Stimulated activated CD4-positive, alpha-beta T cell treated with anti-CD3 and anti-CD28 coated beads, TNF-alpha, amount 100 ng/mL, for 48 hours (primary cell): ENCODE data around the gene CPA1.

ENCODE experiments used
- DNase-seq, 3 donors: peaks; one replicate each; pipeline ENCODE4 v3.0.0-alpha.2; 2020; ENCODE audit warnings: low read depth in 3 of 3

CPA1 gene

DNA sequence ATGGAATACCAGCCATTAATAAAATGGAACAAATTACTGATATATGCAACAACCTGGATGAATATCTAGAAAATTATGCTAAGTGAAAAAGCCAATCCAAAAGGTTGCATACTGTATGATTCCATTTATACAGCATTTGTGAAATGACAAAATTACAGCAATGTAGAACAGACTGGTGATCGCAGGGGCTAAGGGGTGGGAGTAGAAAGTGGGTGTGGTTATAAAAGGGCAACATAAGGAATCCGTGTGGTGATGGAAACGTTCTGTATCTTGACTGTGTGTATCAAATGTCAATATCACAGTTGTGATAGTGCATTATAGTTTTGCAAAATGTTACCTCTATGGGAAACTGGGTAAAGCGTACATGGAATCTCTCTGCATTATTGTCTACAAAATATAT lies 45.5 kb downstream of the CPA1 start:
- no peak for DNase-seq

DNA sequence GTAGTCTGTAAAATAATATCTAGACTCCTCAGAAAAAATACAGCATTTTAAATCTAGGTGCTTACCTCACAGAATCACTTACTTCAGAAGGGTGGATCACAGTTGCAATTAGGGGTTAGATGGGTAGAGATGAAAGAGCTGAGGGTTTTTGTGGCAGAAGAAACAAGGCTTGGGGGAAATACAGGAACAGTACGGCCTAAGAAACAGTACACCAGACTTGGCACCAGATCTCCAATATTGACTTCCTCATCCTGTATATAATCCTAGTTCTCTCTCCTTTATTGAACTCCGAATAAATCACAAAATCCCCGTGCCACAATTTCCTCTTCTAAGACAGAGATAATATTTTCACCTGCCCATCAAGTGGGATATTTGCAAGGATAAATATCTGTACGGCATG lies 46.3 kb downstream of the CPA1 start:
- no peak for DNase-seq

DNA sequence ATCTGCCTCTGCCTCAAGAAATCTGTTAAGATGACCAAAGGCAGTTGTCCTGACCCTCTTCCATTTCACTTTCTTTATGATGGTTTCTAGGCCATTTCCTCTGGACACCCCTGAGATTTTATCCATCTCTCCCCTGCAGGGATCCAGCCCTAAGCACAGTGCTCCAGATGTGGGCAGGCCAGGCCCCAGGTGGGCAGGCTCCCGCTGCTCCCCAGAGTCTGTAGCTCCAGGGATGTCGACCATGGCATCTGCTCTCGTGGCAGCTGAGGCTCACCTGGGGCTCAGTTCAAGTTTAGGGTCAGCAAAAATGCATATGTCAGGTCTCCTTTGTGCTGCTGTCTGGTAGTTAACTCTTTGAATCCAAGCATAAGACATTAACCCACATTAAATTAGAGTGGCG lies 48.7 kb downstream of the CPA1 start:
- DNase-seq, result no peak

DNA sequence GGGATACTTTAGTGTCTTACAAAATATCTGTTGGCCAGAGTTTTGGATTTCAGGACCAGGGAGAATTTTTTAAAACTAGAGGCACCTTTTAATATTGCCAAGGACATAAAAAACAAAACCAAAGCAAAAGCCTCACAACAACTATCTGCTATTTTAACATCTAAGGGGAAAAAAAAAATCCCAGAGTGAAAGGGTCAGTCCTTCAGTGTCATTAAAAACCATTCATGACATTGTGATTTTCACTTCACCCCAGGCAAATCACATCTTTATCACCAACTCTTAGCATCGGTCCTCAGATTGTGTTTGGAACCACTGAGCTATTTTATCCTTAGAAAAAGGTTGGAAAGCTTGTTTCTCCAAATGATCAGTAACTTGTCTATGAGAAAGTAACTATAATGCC lies 49.8 kb downstream of the CPA1 start:
- no peak for DNase-seq

DNA sequence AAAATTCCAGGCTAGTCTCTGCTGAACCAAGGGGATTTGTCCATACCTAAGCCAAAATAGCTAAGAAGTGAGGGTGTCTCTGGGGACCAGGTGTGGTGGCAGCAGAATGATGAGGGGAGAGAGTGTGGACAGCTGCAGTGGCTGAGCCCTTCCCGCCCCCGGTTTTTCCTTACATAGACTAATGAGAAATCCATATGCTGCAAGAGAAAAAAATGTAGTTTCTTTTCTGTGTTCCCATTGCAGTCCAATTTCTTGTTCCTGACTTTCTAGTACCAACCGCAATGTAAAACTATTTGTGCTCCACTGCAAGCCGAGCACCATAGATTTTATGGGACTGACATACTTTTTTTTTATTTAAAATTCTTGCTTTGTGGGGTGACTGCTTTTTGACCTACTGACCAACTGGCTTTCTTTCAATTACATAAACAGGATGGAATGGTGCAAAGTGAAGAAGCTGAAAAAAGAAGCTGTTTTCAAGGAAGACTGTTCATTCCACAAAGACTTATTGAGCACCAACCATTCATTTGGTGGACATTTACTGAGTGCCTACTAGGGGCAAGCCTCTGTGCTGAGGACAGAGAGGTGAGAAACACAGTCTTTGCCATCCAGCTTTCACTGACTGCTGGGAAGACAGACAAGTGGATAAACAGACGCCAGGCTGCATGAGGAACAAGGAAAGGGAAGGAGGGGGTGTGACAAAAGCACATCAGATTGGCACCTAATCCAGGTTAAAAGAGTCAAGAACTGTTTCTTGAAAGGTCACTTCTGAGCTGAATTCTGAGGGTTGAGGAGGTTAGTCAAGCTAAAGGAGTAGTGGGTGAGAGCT lies 50.8 kb downstream of the CPA1 start:
- DNase-seq, result no peak

DNA sequence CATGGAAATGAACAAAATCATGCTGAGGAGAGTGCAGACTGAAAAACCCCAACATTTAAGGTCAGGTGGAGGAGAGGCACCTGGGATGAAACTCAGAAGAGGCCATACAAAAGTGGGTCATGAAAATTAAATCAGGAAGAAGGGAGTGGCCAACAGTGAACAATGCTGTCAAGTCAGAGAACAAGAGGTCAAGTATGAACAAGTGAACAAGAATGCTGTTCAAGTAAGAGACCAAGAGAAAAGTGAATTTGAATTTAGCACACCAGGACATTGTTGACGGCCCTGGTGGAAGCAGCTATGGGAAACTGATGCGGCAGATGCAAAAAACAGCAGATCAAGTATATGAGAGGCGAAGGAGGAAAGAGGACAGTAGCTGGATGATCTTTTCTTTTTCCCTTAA lies 52.6 kb downstream of the CPA1 start:
- no peak for DNase-seq

DNA sequence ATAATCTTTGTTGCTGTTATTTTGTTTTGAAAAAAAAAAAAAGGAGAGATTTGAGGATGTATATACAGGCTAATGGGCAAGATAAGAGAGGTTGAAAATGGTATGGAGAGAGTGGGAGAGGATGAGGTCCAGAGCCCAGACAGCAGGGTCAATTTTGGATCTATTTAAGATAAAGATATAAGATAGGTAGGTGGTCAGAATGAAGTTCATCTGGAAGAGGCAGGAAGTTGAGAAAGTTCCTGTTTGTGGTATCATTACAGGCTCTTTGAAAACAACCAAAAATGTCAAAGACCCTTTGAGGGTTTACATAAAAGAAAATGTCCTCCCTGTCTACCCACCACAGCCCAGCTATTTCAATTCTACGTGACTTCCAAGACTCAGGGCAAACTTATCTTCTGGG lies 53.0 kb downstream of the CPA1 start:
- no peak for DNase-seq

DNA sequence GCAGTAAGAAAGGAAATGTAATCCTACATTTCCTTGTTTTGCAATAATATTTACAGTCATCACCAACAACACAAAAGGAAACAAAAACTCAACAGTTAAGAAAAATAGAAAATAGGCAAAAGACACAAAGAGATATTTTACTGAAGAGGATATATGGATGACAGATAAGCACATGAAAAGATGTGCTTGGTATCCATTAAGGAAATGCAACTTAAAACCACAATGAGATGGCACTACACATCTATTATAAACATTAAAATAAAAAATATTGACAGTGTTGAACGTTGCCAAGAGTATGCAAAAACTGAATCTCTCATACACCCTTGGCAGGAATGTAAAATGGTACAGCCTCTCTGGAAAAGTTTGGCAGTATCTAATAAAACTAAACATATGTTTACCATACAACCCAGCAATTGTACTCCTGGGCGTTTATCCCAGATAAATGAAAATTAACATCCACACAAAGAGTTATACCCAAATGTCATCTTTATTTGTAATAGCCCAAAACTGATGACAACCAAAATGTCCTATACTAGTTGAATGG lies 55.1 kb downstream of the CPA1 start:
- no peak for DNase-seq

DNA sequence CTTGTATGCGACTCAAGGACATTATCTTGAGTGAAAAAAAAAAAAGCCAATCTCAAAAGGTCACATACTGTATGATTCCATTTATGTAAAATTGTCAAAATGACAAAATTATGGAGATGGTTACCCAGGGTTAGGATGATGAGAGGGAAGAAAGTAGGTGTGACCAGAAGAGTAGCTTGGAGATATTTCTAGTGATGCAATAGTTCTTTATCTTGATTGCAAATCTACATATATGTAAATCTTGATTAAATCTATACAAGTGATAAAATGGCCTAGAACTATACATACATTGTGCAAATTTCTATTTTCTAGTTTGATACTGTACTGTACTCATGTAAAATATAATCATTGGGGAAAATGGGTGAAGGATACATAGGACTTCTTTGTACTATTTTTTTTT lies 56.0 kb downstream of the CPA1 start:
- DNase-seq, result no peak
